COLO829 (cell line): ENCODE data around the gene SRI.
"Not testable (repeated sequence)": the region's sequence is repeated elsewhere in the genome, so short reads cannot be mapped to it uniquely, and the experiment has no call there.

Source experiments
- DNase-seq: peaks from one replicate; pipeline ENCODE4 v3.0.0; 2012; ENCODE audit warnings: low spot score

SRI gene, protein sequence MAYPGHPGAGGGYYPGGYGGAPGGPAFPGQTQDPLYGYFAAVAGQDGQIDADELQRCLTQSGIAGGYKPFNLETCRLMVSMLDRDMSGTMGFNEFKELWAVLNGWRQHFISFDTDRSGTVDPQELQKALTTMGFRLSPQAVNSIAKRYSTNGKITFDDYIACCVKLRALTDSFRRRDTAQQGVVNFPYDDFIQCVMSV

GRCh38 chr7:88219781-88220747 lies at the start of gene SRI:
TSS of gene SRI (minus strand) at chr7:88220038. CDS start at chr7:88220026, 12 bp downstream.
- peak; percentile 80 for DNase-seq

DNA sequence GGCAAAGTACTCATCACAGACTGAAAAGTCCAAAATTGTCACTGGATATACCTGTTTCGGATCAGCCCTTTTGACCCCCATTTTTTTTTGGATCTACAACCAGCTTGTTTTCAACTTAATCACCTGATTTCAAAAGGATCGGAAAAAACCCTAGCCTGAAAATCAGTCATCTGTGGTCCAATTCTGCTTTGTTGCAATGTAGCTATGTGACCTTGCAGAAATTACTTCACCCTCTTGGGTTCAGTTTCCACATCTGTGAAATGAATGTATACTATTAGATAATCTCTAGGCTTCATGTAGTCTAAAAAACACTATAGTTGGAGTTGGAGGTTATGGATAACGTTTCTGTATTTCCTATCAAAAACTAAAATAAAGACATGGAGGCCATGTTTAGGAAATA lies 49.7 kb upstream of the SRI start:
- no peak for DNase-seq

DNA sequence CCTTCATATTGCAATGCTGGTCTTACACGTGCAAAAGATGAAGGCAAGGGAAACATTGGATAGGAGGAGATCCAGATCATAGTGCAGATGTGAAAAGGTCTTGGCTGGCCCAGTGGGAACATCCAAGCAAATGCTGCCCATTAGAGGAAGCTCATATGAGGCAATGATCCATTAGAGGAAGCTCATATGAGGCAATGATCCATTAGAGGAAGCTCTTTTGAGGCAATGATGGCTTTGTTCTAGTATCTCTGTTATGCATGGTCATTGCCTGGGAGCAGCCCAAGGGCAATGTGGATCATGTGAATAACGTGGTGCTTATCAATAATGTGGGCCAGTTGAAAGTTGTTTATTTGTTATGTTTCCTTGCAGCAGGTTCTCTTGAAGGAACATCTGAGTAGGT lies 49.0 kb upstream of the SRI start:
- no peak for DNase-seq

GRCh38 chr7:88268051-88268450 lies 48.2 kb upstream of the SRI start:
- DNase-seq, result peak; percentile 36

- no peak for DNase-seq
These were observed 47.6 kb upstream of the SRI start for GRCh38 chr7:88267421-88267820.

DNA sequence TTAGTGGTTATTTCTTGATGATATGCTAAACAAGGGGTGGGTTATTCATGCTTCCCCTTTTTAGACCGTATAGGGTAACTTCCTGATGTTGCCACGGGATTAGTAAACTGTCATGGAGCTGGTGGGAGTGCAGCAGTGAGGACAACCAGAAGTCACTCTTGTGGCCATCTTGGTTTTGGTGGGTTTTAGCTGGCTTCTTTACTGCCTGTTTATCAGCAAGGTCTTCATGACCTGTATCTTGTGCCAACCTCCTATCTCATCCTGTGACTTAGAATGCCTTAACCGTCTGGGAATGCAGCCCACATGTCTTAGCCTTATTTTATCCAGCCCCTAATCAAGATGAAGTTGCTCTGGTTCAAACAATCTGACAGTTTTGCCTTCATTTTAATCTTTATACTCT lies 45.1 kb upstream of the SRI start:
- not testable (repeated sequence) for DNase-seq

DNA sequence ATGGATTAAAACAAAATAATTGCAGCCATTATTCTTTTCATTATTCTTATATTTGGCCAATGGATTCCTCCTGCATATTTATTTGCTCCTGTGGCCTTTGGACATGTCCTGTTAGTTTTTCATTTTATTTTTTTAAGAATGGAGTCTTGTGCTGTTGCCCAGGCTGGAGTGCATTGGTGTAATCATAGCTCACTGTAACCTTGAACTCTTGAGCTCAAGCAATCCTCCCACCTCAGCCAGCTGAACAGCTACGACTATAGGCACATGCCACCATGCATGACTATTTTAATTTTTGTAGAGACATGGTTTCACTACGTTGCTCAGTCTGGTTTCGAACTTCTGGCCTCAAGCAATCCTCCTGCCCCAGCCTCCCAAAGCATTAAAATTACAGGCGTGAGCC lies 42.7 kb upstream of the SRI start:
- no peak for DNase-seq

GRCh38 chr7:88260719-88261118 lies 40.9 kb upstream of the SRI start:
- DNase-seq, result no peak

- no peak for DNase-seq
These were observed 40.0 kb upstream of the SRI start for GRCh38 chr7:88259656-88260380.

- not testable (repeated sequence) for DNase-seq
These were observed 38.5 kb upstream of the SRI start for GRCh38 chr7:88258296-88258695.

DNA sequence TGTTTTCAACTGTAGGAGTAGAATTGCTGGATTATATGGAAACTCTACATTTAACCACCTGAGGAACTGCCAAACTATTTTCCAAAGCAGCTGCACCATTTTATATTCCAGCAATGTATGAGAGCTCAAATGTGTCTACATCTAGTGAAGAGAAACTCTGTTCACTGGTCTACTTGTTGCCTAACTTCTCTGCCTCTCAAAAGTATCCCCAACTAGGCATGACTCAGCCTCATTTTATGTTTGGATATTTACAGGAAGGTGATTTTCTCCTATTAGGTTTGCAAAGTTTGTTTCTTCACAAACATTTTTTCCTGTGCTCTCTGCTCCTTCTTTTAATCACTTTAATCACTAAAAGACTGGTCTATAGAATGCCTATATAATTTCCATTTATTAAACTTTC lies 37.1 kb upstream of the SRI start:
- no peak for DNase-seq

GRCh38 chr7:88254721-88255424 lies 35.0 kb upstream of the SRI start:
- no peak for DNase-seq

DNA sequence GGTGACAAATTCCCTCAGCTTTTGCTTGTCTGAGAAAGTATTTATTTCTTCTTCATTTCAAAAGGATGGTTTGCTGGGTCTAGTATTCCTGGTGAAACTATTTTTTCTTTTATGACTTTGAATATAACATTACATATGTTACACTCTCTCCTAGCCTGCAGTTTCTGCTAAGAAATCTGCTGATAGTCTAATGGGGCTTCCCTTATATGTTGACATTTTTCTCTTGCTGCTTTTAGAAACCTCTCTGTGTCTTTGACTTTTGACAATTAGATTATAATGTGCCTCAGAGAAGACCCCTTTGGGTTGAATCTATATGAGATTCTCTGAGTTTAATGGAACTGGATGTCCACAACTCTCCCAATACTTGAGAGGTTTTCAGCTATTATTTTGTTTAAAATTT lies 33.8 kb upstream of the SRI start:
- DNase-seq, result no peak

DNA sequence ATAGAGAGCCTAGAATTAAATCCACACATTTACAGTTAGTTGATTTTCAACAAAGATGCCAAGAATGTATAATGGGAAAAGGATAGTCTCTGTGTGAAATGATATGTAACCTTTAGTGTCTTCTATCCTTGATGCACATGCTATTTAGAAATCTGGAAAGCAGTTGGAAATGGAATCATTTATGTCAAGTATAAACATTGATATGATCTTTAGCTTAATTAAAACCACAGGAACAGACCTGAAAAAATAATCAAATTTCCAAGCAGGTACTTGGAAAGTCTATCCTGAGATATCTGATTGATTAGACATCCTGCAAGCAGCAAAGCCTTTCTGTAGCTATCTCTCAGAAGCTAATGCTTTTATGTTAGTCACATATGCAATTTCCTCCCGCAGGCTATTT lies 24.4 kb upstream of the SRI start:
- no peak for DNase-seq

GRCh38 chr7:88243345-88243909 lies 23.6 kb upstream of the SRI start:
- peak; percentile 70 for DNase-seq

GRCh38 chr7:88239852-88240251 lies 20.0 kb upstream of the SRI start:
- DNase-seq, result no peak

- DNase-seq, result no peak
These were observed 14.0 kb upstream of the SRI start for GRCh38 chr7:88233828-88234227.

DNA sequence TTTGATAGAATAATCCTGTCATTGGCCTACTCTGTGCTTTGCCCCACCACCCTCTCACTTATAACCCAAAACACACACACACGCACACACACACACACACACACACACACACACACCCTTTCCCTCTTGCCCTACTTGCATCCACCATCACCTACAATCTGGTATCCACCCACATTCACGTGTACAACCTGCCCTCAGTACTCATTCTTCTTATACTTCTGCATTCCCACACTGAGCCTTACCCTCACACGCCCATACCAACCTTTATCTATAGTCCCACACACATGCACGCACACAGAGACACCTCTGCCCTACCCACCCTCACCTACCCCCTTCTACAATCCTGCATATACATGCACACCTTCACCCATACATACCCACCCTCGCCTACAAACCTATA lies 10.8 kb upstream of the SRI start:
- DNase-seq, result no peak

DNA sequence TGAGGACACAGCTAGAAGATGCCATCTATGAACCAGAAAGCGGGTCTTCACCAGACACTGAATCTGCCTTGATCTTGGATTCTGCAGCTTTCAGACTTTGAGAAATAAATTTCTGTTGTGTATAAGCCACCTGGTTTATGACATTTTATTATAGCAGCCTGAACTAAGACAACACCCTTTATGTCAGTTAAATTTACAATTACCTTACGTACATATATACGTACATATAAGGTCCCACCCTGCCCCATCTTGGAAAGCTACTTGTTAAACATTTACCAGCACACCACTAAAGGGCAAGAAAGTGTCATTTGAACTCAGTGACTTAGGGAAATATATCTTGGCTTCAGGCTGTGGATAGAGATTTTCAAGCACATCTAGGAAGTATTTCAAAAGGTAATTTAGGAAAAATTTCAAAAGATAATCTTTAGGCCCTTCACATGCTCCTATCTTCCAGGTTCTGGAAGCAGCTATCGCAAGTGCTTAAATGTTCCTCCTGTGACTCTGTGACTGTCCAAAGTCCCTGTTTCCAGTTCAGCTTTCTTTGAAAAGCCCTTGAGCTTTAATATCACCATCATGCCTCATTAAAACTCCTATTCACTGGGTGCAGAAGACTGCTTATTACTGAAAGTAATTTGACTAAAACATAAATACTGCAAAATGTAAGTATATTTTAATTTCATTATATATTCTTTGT lies 9.6 kb upstream of the SRI start:
- no peak for DNase-seq

- DNase-seq, result peak; percentile 53
These were observed 7.2 kb upstream of the SRI start for GRCh38 chr7:88226886-88227516.

DNA sequence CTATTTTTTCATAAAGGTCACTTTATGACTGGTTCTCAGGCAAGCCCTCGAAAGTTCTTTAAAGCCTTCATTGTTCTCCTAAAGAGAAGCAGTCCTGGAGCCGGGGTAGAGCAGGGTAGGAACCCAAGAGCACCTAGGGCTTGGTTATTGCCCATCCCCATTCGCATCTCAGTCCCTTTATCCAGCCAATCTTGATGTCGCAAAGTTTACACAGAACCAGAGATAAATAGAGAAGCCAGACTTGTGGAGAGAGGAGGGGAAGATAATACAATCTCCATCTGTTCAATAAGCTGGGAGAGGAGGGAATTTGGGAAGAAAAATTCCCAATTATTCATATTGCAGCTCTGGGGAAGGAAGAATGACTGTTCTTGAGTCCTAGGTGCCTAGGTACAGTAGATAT lies 6.4 kb upstream of the SRI start:
- no peak for DNase-seq
